Stimulated activated CD8-positive, alpha-beta memory T cell treated with anti-CD3 and anti-CD28 coated beads, Interleukin-2, amount 100 ng/mL, for 1 hour (primary cell): Measurements from ENCODE around the gene CST11.
A peak's percentile ranks its signal among the peaks of the same experiment; 100 is the strongest.

Source experiments
- DNase-seq, 2 donors: peaks; one replicate each; pipeline ENCODE4 v3.0.0-alpha.2; 2020; ENCODE audit warnings: low read depth in 2 of 2

The CST11 gene

DNA sequence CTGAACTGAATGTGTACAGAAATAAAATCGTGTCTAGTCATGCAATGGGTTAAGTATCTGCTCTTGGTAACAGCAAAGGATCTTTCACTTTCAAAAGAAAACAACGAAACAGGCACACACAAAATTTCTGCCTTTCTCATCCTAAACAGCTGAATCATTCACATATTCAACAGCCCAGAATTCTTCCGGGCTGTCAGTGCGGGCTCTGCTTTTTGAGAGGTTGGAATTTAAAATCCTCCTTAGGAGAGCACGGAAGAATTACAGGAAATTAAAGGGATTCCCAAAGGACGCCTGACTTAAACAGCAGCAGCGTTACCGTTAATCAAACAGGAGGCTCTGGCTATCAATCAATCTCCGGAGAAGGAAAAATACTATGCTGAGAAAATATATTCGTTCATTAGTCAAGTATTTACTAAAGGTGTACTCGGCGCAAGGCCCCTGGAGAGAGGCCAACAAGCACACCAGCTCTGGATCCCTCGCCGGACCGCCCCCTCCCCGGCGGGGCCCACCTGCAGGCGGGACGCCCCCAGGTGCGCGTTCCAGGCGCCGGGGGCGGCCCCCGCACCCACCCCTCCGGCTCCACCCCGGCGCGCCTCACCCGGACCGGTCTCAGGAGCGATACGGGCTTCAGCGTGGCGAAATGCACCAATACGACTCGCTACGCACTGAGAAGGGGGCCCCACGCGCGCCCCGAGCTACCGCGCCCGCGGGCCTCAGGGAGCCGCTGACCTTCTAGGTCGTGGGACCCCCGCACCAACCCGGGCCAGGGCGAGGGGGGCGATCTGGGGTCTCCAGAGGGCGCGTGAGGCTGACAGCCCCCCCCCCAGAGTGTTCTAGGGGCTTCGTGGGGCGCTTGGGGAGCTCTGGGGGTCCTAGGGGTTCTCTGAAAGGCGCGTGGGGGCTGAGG lies 32.4 kb downstream of the CST11 start:
- peak; percentile 8 to 9 for DNase-seq

DNA sequence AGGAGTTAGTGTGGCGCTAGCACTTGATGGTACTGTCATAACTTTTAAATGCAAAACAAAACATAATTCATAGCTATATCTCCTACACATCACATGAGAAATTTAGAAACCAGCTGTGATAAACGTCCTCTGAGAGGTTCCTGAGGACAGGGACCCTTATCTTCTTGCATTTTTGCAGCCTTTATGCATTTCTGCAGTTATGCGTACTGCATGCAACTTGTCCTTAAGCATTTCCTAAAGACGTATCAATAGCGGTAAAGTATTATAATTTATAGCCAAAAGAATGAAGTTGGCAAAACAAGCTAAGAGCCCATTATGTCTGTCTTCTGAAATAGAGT lies 33.0 kb downstream of the CST11 start:
- DNase-seq: no peak

DNA sequence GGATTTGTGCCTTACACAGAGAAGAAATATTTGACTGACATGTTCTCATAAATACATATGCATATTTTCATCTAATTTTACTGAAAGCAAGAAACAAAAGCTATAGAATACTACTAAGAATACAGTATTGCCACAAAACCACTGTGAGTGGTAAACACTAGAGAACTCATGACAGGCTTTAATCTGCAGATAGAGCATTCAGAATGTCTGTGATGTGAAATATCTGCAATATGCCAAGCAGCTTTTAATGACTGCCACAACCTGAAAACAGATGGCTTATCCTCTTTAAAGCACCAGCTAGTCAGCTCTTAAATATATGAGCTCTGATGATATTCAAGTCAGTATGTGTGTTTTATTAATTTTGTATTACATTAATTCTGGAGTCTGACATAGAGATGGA lies 34.8 kb downstream of the CST11 start:
- no peak for DNase-seq

DNA sequence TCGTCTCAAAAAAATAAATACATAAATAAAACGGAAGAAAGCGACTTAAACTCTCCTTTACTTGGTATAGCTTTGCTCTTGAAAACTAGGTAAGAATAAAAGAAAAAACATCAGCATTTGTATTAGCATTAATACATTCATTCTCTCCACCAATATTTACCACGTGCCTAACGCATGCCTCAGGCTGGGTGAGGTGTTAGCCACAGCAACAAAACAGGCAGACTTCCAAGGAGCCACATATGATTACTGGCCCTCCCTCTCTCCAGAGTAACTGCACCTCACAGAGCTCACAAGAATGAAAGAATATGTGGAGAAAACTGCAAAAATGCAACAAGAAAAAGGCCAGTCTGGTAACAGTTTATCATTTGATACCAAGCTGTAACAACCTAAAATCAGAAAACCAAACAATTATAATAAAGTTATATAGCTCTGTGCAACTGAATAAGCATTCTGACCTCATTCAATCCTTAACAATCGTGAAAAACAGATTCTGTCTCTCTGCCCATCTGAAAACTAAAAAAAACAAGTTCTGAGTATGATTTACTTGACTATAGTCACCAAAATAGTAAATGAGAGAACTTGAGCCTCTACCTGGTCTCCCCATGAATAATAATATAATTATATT lies 36.6 kb downstream of the CST11 start:
- DNase-seq: no peak

DNA sequence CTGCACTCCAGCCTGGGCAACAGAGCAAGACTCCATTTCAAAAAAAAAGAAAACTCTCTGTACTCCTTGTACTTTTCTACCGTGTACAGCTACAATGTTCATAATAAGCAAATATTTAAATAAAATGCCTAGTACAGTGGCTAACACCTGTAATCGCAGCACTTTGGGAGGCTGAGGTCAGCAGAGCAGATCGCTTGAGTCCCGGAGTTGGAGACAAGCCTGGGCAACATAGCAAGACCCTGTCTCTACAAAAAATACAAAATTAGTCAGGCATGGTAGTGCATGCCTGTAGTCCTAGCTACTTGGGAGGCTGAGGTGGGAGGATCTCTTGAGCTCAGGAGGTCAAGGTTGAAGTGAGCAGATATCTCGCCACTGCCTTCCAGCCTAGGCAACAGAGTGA lies 37.1 kb downstream of the CST11 start:
- no peak for DNase-seq

DNA sequence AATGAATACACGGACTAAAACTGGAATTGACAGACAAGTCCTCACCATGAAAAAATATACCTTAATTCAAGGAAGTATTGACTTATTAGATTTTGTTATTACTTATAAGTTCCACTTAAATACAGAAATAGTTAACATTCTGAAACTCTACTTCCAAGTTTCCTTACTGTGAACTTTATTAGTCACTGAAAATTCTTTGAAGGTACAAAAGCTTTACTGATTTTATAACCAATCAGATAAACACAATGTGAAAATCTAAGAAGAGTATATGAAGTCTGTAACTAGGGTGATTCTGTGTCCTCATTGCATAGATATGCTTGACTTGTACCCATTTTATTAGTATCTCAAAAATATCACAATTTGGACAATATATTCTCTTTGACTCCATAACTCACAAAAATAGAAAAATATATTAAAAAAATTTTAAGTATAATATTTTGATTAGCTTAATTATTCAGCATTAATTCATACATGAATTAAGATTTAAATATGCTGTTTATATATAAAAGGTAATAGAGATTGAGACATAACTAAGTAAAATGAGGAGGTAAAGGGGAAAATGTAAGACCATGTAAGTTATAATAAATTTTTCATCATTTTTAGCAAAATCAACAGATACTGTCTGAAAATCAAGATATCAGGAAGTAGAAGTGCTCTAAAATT lies 38.0 kb downstream of the CST11 start:
- no peak for DNase-seq

DNA sequence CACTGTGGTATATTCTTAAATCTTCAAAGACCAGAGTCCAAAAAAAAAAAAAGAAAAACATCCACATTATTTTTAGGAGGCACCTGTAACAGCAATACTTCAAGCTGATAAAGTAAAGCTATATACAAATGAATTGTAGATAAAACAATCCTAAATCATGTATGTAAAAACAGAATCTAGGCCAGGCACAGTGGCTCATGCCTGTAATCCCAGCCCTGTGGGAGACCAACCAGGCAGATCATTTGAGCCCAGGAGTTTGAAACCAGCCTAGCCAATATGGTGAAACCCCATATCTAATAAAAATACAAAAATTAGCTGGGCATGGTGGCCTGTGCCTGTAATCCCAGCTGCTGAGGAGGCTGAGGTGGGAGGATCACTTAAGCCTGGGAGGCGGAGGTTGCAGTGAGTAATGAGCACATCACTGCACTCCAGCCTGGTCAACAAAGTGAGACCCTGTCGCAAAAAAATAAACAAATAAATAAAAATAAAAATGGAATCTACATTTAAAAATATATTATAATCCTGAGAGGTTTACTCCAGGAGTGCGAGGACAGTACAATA lies 38.7 kb downstream of the CST11 start:
- DNase-seq: no peak

DNA sequence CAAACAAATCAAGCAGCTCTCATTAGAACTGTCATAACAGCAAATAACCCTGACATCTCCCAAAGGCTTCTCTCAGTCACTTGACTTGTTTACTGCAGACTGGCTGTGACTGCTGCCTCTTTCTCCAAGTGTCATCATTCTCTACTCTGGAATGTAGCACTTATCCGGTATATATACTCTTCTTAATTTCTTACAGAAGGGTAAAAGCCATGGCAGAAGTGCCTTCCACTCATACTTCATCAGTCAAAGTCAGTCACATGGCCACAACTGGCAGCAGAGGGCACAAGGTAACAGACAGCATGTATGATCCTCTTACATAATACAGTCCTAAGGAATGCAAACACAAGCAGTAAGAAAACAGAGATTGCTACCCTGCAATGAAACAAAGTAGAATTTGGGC lies 40.6 kb downstream of the CST11 start:
- no peak for DNase-seq

DNA sequence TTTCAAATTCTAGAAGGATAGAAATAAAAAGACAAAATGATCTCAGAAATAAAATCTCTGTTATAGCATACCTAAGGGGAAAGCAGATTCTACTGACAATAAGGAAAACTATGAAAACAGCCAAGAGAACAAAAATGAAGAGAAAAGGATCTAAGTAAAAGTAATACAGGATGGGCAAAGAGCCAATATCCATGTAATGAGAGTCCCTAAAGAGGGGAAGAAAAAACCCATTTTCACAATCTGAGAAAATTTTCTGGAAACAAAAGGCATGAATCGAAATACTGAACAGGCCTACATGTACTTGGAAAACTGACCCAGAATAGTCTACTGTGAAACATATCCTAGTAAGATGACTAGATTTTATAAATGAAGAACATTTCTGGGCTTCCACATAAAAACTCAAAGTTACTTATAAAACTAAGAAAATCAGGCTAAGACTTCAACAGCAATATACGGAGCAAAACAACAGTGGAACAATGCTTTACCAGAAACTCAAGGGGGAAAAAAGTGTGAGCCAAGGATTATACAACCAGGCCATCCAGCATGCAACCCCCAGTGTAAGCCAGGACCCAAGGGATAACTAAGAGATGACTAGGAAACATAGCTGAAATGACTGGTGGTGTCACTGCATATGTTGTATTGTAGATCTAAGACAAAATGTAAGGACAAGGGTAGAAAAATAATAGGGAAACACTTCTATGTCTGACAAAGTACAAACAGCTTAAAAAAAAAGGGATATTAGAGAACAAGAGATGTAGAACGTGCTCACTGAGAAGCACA lies 41.6 kb downstream of the CST11 start:
- no peak for DNase-seq

DNA sequence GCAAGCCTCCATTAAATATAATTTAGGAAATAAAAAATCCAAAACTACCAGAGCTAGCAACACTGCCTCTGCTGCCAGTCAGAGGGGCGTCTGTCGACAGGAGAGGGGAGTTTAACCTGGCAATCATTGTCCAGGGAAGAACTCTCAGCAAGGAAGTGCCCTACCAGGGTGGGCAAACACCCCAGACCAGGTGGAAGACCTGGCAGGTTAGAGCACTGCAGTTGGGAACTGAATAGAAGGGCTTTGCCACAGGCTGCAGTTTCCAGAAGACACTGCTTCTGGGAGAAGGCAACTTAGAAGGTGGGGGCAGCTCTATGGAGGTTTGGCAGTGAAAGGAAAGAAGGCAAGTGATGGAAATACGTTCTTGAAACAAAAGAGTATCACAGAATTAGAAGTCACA lies 42.9 kb downstream of the CST11 start:
- DNase-seq: no peak

DNA sequence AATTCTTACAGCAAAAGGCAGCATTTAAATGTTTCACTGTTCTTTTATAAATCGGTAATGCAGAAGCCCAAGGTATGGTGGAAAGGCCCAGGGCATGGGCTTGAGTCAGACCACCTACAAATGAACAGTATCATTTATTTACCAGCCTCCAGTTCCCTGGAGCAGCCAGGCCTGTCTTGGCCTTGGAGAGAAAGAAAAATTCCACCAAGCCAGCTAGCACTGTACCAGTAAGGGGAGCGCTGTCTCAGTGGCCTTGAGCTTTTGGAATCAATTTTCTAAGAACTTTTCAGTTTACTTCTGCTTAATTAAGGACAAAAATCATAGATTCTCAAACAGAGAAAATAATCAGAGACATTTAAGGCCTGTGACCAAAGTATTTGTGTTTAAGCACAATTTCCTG lies 43.7 kb downstream of the CST11 start:
- DNase-seq: no peak

DNA sequence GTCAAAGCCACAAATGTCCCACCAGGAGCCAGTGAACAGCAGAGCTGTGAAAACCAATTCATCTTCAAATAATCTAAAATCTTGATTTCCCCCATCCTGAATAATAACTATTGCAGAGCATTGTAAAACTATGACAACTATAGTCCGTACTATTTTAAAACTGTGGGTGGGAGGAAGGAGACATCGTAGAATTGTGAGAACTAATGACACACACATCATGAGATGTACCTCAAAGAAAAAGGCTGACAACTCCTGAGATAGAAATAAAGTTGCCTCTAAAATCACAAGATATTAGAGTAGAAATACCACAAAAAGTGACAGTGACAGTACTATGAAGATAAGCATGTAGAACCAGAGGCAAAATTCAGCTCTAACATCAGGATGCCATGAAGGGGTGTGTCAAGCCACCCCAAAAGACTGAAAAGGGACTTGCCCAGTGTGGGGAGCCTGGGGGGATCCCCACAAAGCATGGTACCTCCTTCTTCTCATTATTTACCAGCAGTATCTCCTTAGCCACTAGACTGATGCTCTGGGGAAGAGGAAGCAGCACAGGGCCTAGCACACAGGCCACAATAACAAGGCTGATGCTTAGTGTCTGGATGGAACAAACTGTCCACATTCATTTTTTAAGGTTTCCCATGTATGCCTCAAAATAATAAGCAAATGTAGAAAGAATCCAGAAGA lies 44.8 kb downstream of the CST11 start:
- no peak for DNase-seq

DNA sequence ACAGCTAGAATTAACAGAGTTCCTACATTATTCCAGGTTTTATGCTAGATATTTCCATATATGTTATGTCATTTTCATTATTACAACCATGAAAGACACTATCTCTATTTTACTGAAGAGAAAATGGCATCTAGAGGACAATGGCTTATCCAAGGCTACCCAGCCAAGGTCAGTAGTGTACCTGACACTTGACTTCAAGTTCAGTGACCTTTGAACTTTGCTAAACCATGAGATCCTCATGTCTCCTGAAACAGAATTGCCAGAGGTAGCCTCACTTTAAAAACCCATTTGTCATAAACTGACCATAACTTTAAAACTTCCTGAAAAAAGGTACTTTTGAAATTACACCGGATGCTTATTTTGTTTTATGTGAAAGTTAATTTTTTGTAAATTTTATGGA lies 45.8 kb downstream of the CST11 start:
- no peak for DNase-seq

DNA sequence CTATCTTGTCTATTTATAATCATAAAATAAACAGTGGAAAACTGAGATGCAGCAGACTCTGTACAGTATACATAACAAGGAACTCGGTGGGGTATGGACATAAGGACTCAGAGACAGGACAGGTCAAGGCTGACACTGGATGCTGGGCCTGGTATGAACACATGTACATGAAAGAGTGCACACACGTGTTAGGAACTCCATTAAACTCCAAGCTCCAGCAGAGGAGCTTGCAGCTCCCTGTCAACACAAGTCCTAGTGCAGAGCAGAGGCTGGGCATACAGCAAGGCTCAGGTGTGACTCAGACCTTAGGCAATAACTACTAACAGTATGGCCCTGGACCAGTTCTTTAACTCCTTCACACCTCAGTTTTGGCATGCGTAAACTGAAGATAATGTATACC lies 48.5 kb downstream of the CST11 start:
- DNase-seq: no peak

DNA sequence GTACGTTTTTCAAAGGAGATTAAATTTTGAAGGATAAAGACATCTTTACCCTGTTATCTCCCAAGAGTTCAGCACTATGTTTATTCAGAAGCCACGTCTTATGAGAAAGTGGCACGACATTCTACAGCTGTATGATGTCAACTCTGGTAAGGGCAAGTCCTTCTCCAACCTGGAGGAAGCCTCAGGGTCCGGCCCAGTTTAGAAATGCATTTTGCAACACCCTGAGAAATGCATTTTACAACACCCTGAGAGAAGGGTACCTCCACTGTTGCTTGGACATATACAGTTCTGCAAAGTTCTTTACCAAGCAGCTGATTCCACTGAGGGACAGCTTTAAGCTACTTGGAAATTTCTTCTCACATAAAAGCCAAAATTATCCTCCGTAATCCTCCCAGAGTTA lies 48.9 kb downstream of the CST11 start:
- DNase-seq: no peak

DNA sequence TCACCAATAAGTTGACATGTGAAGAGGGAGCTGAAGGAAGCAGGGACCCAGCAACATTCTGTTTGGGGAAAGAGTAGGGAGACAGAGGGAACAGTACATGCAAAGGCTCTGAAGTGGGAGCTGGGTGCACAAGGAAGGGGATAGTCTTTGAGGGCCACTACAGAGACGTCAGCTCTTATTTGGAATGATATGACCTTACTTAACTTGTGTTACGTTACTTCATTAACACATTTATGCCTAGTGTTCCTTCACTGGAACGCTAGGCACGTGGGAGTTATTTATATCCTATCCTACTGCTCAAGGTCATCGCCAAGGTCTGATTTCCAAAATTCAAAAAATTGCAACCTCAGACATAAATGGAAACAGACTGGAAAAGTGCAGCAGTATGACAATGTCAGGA lies 51.6 kb downstream of the CST11 start:
- DNase-seq: no peak
